Measurements from ENCODE around the gene RUBCNL. TPM values are rescaled to one million over a fixed set of nuclear protein-coding genes. Genes with fewer than 3 reads are reported as not detected.

Gene RUBCNL
- total and polyA plus RNA-seq, 4 donors: 1.6 to 11.5 (median 5.5) TPM

- H3K9ac ChIP-seq (ENCODE audit: insufficient read depth in 1 of 2, low read length in 2 of 2): no peak overlapping the region
- H3K36me3 ChIP-seq (ENCODE audit: control insufficient read depth in 4 of 4, insufficient read depth in 4 of 4, low read length in 4 of 4): no peaks in the 10 kb centered on the region
- DNase-seq (no peak), ATAC-seq (ENCODE audit: insufficient read depth, low FRiP score) (no peak)
- H3K4me3 ChIP-seq: no peak overlapping the region
- no peak overlapping the region for H3K27ac ChIP-seq (ENCODE audit: low read depth in 1 of 2, low read length in 1 of 2)
- H3K4me1 ChIP-seq (ENCODE audit: control insufficient read depth in 5 of 5, insufficient read depth in 5 of 5, low read length in 5 of 5): peaks cover 0 to 4% (median 0%) of the 10 kb centered on the region in 5 donors
- no peak for TF ChIP-seq CTCF (IDR thresholded peaks at IDR 0.05; ENCODE audit: control extremely low read depth, extremely low read depth)
- no peaks in the 10 kb centered on the region for H3K27me3 ChIP-seq (ENCODE audit: control insufficient read depth in 3 of 3, insufficient read depth in 3 of 3, low read length in 2 of 3)
- WGBS, 2 donors: 70% methylated on average over 3 of the region's 3 CpGs
- H3K9me3 ChIP-seq (ENCODE audit: control insufficient read depth in 4 of 4, insufficient read depth in 3 of 4, low read length in 3 of 4): no peaks in the 10 kb centered on the region
Observed at GRCh38 chr13:46342538-46342937, 44.5 kb downstream of the RUBCNL start.

GRCh38 chr13:46341112-46341711, 45.8 kb downstream of the RUBCNL start:
- peaks cover 0 to 4% (median 0%) of the 10 kb centered on the region in 5 donors for H3K4me1 ChIP-seq (ENCODE audit: control insufficient read depth in 5 of 5, insufficient read depth in 5 of 5, low read length in 5 of 5)
- H3K9ac ChIP-seq (ENCODE audit: insufficient read depth in 1 of 2, low read length in 2 of 2): no peak overlapping the region
- peaks cover 0 to 3% (median 2%) of the 10 kb centered on the region in 4 donors for H3K9me3 ChIP-seq (ENCODE audit: control insufficient read depth in 4 of 4, insufficient read depth in 3 of 4, low read length in 3 of 4)
- no peaks in the 10 kb centered on the region for H3K27me3 ChIP-seq (ENCODE audit: control insufficient read depth in 3 of 3, insufficient read depth in 3 of 3, low read length in 2 of 3)
- peak overlapping the region in 1 of 2 donors; percentile 55 for H3K27ac ChIP-seq (ENCODE audit: low read depth in 1 of 2, low read length in 1 of 2)
- WGBS, 2 donors: 57 to 60% methylated on average over 1 of the region's 1 CpG
- DNase-seq: peak in 1 of 3 donors; percentile 27
- peak; percentile 63 for ATAC-seq (ENCODE audit: insufficient read depth, low FRiP score)
- no peaks in the 10 kb centered on the region for H3K36me3 ChIP-seq (ENCODE audit: control insufficient read depth in 4 of 4, insufficient read depth in 4 of 4, low read length in 4 of 4)
- no peak for TF ChIP-seq CTCF (IDR thresholded peaks at IDR 0.05; ENCODE audit: control extremely low read depth, extremely low read depth)
- H3K4me3 ChIP-seq: no peak overlapping the region

- H3K27me3 ChIP-seq (ENCODE audit: control insufficient read depth in 3 of 3, insufficient read depth in 3 of 3, low read length in 2 of 3): no peaks in the 10 kb centered on the region
- DNase-seq: no peak
- peaks cover 0 to under 1% (median 0%) of the 10 kb centered on the region in 5 donors for H3K4me1 ChIP-seq (ENCODE audit: control insufficient read depth in 5 of 5, insufficient read depth in 5 of 5, low read length in 5 of 5)
- peaks cover 0 to 5% (median 2%) of the 10 kb centered on the region in 4 donors for H3K9me3 ChIP-seq (ENCODE audit: control insufficient read depth in 4 of 4, insufficient read depth in 3 of 4, low read length in 3 of 4)
- H3K4me3 ChIP-seq: no peak overlapping the region
- peak overlapping the region in 1 of 2 donors; percentile 53 for H3K27ac ChIP-seq (ENCODE audit: low read depth in 1 of 2, low read length in 1 of 2)
- no peak for TF ChIP-seq CTCF (IDR thresholded peaks at IDR 0.05; ENCODE audit: control extremely low read depth, extremely low read depth)
- ATAC-seq (ENCODE audit: insufficient read depth, low FRiP score): no peak
- WGBS, 2 donors: 98 to 100% methylated on average over 3 of the region's 3 CpGs
- no peak overlapping the region for H3K9ac ChIP-seq (ENCODE audit: insufficient read depth in 1 of 2, low read length in 2 of 2)
- no peaks in the 10 kb centered on the region for H3K36me3 ChIP-seq (ENCODE audit: control insufficient read depth in 4 of 4, insufficient read depth in 4 of 4, low read length in 4 of 4)
Observed at GRCh38 chr13:46340631-46341111, 46.4 kb downstream of the RUBCNL start.

Measured in lung (tissue), 12 donors.